K562 (cell line): ENCODE results near the gene LAMB1. TPM values are rescaled to one million over a fixed set of nuclear protein-coding genes. Genes with fewer than 3 reads are reported as not detected.

Experiments
- CHAMP1 ChIP-seq: fragments of 450-650 bp; IDR thresholded peaks from 2 replicates; pipeline ENCODE4 v1.6.1; 2016; ENCODE audit warnings: mild to moderate bottlenecking
- DPF2 ChIP-seq: fragments of 450-650 bp; IDR thresholded peaks from 2 replicates; pipeline ENCODE4 v1.6.1; 2016
- ELK3 ChIP-seq: fragments of 450-650 bp; formaldehyde crosslinking; IDR thresholded peaks from 2 replicates; pipeline ENCODE4 v1.4.0; 2020; ENCODE audit warnings: mild to moderate bottlenecking
- FOXJ2 ChIP-seq: fragments of 200-800 bp; sonication (Bioruptor generic); IDR thresholded peaks from 2 replicates; pipeline ENCODE4 v1.6.1; 2016; ENCODE audit warnings: missing genetic modification characterization, missing compliant biosample characterization
- KDM5B ChIP-seq: fragments of 200-600 bp; sonication (generic); IDR thresholded peaks from 2 replicates; pipeline ENCODE4 v1.6.1; 2012; ENCODE audit warnings: low read depth, mild to moderate bottlenecking, moderate library complexity, low read length, control low read depth, inconsistent platforms; ENCODE audit not compliant: insufficient replicate concordance
- MCM2 ChIP-seq: fragments of 450-650 bp; IDR thresholded peaks from 2 replicates; pipeline ENCODE4 v1.6.1; 2017; ENCODE audit warnings: low read depth, mild to moderate bottlenecking
- MTA1 ChIP-seq: fragments of 450-650 bp; IDR thresholded peaks from 2 replicates; pipeline ENCODE4 v1.6.1; 2017; ENCODE audit warnings: borderline replicate concordance
- NRF1 ChIP-seq, 2 experiments: fragments of 450-650 bp; IDR thresholded peaks in 1 of 2; conservative IDR thresholded peaks in 1 of 2; 2 replicates each; pipeline ENCODE4 v1.6.1; 2014; ENCODE audit warnings: mild to moderate bottlenecking in 2 of 2
- REST ChIP-seq, 2 experiments: fragments of 450-650 bp; formaldehyde crosslinking in 1 of 2; IDR thresholded peaks; 2 replicates each; pipeline versions ENCODE4 v1.4.0 to v1.6.1; 2014 to 2020; ENCODE audit warnings: mild to moderate bottlenecking in 2 of 2, borderline replicate concordance in 1 of 2, low read depth in 1 of 2
- U2AF1 ChIP-seq: fragments of 200-400 bp; formaldehyde crosslinking; optimal IDR thresholded peaks from 2 replicates; pipeline ENCODE3; 2017; ENCODE audit warnings: mild to moderate bottlenecking, low read depth, low read length, moderate library complexity
- ZC3H8 ChIP-seq: fragments of 450-650 bp; IDR thresholded peaks from 2 replicates; pipeline ENCODE4 v1.6.1; 2017
- ZNF197 ChIP-seq: fragments of 200-800 bp; sonication (Bioruptor generic); IDR thresholded peaks from 2 replicates; pipeline ENCODE4 v1.6.1; 2016; ENCODE audit warnings: low read depth, missing genetic modification characterization, missing compliant biosample characterization
- ZNF695 ChIP-seq: fragments of 450-650 bp; formaldehyde crosslinking; IDR thresholded peaks from 2 replicates; pipeline ENCODE4 v1.4.0; 2020; ENCODE audit warnings: mild to moderate bottlenecking, moderate library complexity
- ZNF740 ChIP-seq, 3 experiments: fragments of 200-800 bp in 1 of 3; sonication (Bioruptor generic) in 1 of 3; sonication (generic) in 1 of 3; formaldehyde crosslinking in 1 of 3; IDR thresholded peaks; 2 replicates each; pipeline versions ENCODE4 v1.6.1 to v1.8.0; 2016 to 2022; ENCODE audit warnings: mild to moderate bottlenecking in 2 of 3, missing compliant biosample characterization in 2 of 3, missing genetic modification characterization in 2 of 3, missing genetic modification reagents in 1 of 3
- polyA plus RNA-seq, 8 experiments: library from polyadenylated mRNA; depleted of rRNA in 4 of 8; stranded (reverse) in 5 of 8; unstranded in 3 of 8; fragments of >200 nt; fragmentation: Nextera tagmentation in 2 of 8; fragmentation: Illumina TruSeq in 1 of 8; extraction: Ambion mirVana in 2 of 8; extraction: Trizol in 1 of 8; gene quantifications; 2 replicates each; pipeline versions ENCODE4 v1.2.1 to v1.2.3, GENCODE V29; 2011 to 2014; ENCODE audit warnings: inconsistent platforms in 1 of 8, missing spikeins in 1 of 8
- total RNA-seq, 7 experiments: library from RNA; depleted of rRNA in 6 of 7; stranded (reverse); fragments of >200 nt in 6 of 7; fragmentation: Illumina TruSeq in 2 of 7; extraction: Trizol in 2 of 7; gene quantifications; 2 replicates each; pipeline versions ENCODE4 v1.2.1 to v1.2.3, GENCODE V29; 2011 to 2021; ENCODE audit warnings: low replicate concordance in 1 of 7

The LAMB1 gene
- total and polyA plus RNA-seq, 9 of the 15 experiments (the other 6 are each of a cell fraction or from before 2014, with no cell fraction given): 6.0 to 17.7 (median 12.3) TPM

GRCh38 chr7:107890962-107891635 lies 111.9 kb downstream of the LAMB1 start, which contains the start of gene DLD (continued):
- TF ChIP-seq REST (IDR thresholded peaks at IDR 0.05; ENCODE audit: borderline replicate concordance) (peak; percentile 46), REST (CRISPR knock-in tag; IDR thresholded peaks at IDR 0.05; ENCODE audit: low read depth) (peak; percentile 81), KDM5B (peak; percentile 88), ZNF740 (CRISPR knock-in tag; IDR thresholded peaks at IDR 0.05) (0 out of 2 replicates have a peak, but pooled peaks have one; percentile 42), ZNF740 (tag; IDR thresholded peaks at IDR 0.05) (no peak), FOXJ2 (peak; percentile 55; the same call in 1 of the 2 replicates), ELK3 (CRISPR knock-in tag) (no peak), U2AF1 (no peak), ZNF695 (CRISPR knock-in tag) (no peak), DPF2 (peak; percentile 34), MCM2 (no peak), ZC3H8 (no peak), MTA1 (0 out of 2 replicates have a peak, but pooled peaks have one; percentile 77), CHAMP1 (0 out of 2 replicates have a peak, but pooled peaks have one; percentile 18), NRF1 (conservative IDR thresholded peaks at IDR 0.05 in 1 of 2, IDR thresholded peaks at IDR 0.05 in 1 of 2) (peak; percentile 99 to 100), ZNF197 (CRISPR knock-in tag) (0 out of 2 replicates have a peak, but pooled peaks have one; percentile 1)
